Measurements from ENCODE around the gene OR10AD1. TPM values are rescaled to one million over a fixed set of nuclear protein-coding genes. Genes with fewer than 3 reads are reported as not detected.

OR10AD1 gene
- total and polyA plus RNA-seq, 9 of the 15 experiments (the other 6 are each of a cell fraction or from before 2014, with no cell fraction given) = not detected

DNA sequence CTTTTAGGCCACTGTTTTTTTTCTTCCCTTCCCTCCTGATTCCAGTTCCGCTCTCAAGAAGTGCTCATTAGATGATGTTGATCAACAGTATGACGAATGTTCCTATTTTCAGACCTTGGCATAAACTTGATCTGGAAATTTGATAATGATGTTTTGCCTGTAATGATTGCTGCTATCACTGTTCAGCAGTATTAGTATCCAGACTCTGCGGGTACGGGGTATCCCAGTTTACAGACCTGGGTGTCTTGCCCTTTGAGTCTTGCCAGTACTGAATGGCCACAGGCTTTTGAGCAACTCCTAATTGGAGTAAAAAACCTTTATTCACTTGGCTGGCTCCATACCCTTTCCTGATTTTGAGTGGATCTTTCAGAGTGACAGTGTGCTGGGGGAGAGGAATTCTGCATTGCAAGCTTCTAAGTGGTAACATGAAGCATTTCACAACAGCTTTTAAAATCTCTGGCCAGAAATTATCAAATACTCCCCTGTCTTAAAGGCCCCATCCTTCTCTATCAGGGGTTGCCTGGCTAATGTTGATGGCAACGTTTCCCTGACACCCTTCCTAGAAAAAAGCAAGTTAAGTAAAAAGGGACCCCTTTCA, 39.8 kb downstream of the OR10AD1 start:
- no peaks in the 10 kb centered on the region for H3K36me3 ChIP-seq (ENCODE audit: control insufficient read depth, insufficient read depth, low read length)
- intact Hi-C loops (cut with micrococcal nuclease) (loop anchor here (1.0 to 10.0 kb wide), 3 partner anchors 26 to 448 kb away; no protein-coding TSS in a partner anchor), in situ Hi-C loops (cut with MboI) (loop anchor here (10.0 kb wide), 1 partner anchor 198 kb away; the partner anchor contains the start of gene TMEM106C)
- ChIA-PET CTCF (ENCODE audit: low intra/inter-chr PET ratio) (interaction anchor here (0.7 to 3.6 kb wide), 2 partner anchors 75 to 78 kb away, joined by 3 to 42 read pairs; no protein-coding TSS in a partner anchor), POLR2A (interaction anchor here (0.6 kb wide), 2 partner anchors 376 to 967 kb away, joined by 3 read pairs; no protein-coding TSS in a partner anchor)
- no peak for DNase-seq (ENCODE audit: extremely low read depth in 1 of 4, low spot score in 3 of 4)
- H3K27me3 ChIP-seq (ENCODE audit: control insufficient read depth in 2 of 2, insufficient read depth in 2 of 2, low read length in 2 of 2) = no peaks in the 10 kb centered on the region
- peaks cover 0 to under 1% of the 10 kb centered on the region in 2 experiments; a peak in 3 of 5 replicates for H3K4me1 ChIP-seq (replicated peaks in 1 of 2; ENCODE audit: control insufficient read depth in 2 of 2, insufficient read depth in 2 of 2, low read length in 2 of 2)
- no peak for ATAC-seq
- no peak for FAIRE-seq
- H3K79me2 ChIP-seq (ENCODE audit: control insufficient read depth, insufficient read depth, low read length) = no peaks in the 10 kb centered on the region
- H3K9me1 ChIP-seq (ENCODE audit: control insufficient read depth, insufficient read depth, low read length) = no peaks in the 10 kb centered on the region
- no peak overlapping the region for H3K4me3 ChIP-seq
- H3K4me2 ChIP-seq (ENCODE audit: insufficient read depth, low read length) = no peak overlapping the region
- BruUV-seq (replicated peaks) = no TSS peak
- no peak for TF ChIP-seq ZNF561 (CRISPR knock-in tag; conservative IDR thresholded peaks at IDR 0.05)
- TF ChIP-seq ZKSCAN3 (CRISPR knock-in tag; IDR thresholded peaks at IDR 0.05) = no peak
- H3K9me3 ChIP-seq (replicated peaks; ENCODE audit: control insufficient read depth, insufficient read depth, low read depth, low read length) = no peaks in the 10 kb centered on the region
- H3K9ac ChIP-seq (ENCODE audit: insufficient read depth in 1 of 2, low read depth in 2 of 2, low read length in 2 of 2) = no peak overlapping the region
- no peak overlapping the region; the same call in 1 of the 2 replicates for H2AFZ ChIP-seq (ENCODE audit: low read depth, low read length)
- H4K20me1 ChIP-seq (replicated peaks; ENCODE audit: control insufficient read depth, insufficient read depth, low read length) = no peaks in the 10 kb centered on the region
- no peak overlapping the region for H3K27ac ChIP-seq (ENCODE audit: extremely low read depth, low read depth, low read length)
- WGBS (ENCODE audit: insufficient coverage, low coverage, missing lambda C conversion rate) = 35% methylated on average over 5 of the region's 5 CpGs

DNA sequence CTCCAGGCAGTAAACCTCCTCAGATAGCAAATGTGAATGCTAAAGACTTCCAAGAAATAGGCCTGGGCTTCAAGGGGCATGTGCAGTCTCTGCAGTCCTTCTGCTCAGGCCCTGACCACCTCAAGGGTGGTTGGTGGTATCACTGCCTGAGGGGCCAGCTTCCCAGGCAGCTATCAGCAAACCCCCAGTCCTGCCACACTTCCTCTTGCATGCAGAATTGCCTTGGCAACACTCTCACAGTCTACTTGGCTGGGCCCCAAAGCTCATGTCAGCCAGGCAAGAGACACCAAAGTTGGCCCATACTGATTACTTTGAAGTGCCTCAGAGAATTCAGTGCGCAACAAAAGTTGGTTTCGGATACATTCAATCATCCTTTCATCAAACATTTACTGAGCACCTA, 42.3 kb downstream of the OR10AD1 start:
- WGBS (ENCODE audit: insufficient coverage, low coverage, missing lambda C conversion rate) = 57% methylated on average over 2 of the region's 2 CpGs
- Histone ChIP-seq H3K9me3 (replicated peaks; ENCODE audit: control insufficient read depth, insufficient read depth, low read depth, low read length) (no peaks in the 10 kb centered on the region), H3K4me2 (ENCODE audit: insufficient read depth, low read length) (no peak overlapping the region), H3K4me3 (no peak overlapping the region), H2AFZ (ENCODE audit: low read depth, low read length) (peak overlapping the region; percentile 54; the same call in 1 of the 2 replicates), H4K20me1 (replicated peaks; ENCODE audit: control insufficient read depth, insufficient read depth, low read length) (no peaks in the 10 kb centered on the region), H3K27ac (ENCODE audit: extremely low read depth, low read depth, low read length) (no peak overlapping the region), H3K9me1 (ENCODE audit: control insufficient read depth, insufficient read depth, low read length) (no peaks in the 10 kb centered on the region), H3K79me2 (ENCODE audit: control insufficient read depth, insufficient read depth, low read length) (peaks cover 13% of the 10 kb centered on the region; the same call in 2 of the 3 replicates), H3K4me1 (replicated peaks in 1 of 2; ENCODE audit: control insufficient read depth in 2 of 2, insufficient read depth in 2 of 2, low read length in 2 of 2) (peaks cover 4 to 7% of the 10 kb centered on the region in 2 experiments), H3K27me3 (ENCODE audit: control insufficient read depth in 2 of 2, insufficient read depth in 2 of 2, low read length in 2 of 2) (no peaks in the 10 kb centered on the region), H3K36me3 (ENCODE audit: control insufficient read depth, insufficient read depth, low read length) (no peaks in the 10 kb centered on the region), H3K9ac (ENCODE audit: insufficient read depth in 1 of 2, low read depth in 2 of 2, low read length in 2 of 2) (peak overlapping the region in 1 of 2 experiments; percentile 43; a peak in 2 of 4 replicates)
- FAIRE-seq (no peak), DNase-seq (ENCODE audit: extremely low read depth in 1 of 4, low spot score in 3 of 4) (peak in 1 of 4 experiments; percentile 37), ATAC-seq (no peak)
- ChIA-PET CTCF (ENCODE audit: low intra/inter-chr PET ratio) (no interaction called here), POLR2A (no interaction called here)
- BruUV-seq (replicated peaks) = no TSS peak
- in situ Hi-C loops (cut with MboI) = loop anchor here (10.0 kb wide), 1 partner anchor 196 kb away; the partner anchor contains the start of gene TMEM106C
- peak; percentile 83 for TF ChIP-seq ZNF134 (CRISPR knock-in tag; conservative IDR thresholded peaks at IDR 0.05)
- peak; percentile 50; the same call in 1 of the 2 replicates for TF ChIP-seq SPI1 (IDR thresholded peaks at IDR 0.05; ENCODE audit: borderline replicate concordance, low read depth, low read length)
- no peak for TF ChIP-seq SUPT5H (IDR thresholded peaks at IDR 0.05)
- peak; percentile 49; the same call in 1 of the 2 replicates for TF ChIP-seq RFX1 (IDR thresholded peaks at IDR 0.05)
- TF ChIP-seq, protein P1, sequence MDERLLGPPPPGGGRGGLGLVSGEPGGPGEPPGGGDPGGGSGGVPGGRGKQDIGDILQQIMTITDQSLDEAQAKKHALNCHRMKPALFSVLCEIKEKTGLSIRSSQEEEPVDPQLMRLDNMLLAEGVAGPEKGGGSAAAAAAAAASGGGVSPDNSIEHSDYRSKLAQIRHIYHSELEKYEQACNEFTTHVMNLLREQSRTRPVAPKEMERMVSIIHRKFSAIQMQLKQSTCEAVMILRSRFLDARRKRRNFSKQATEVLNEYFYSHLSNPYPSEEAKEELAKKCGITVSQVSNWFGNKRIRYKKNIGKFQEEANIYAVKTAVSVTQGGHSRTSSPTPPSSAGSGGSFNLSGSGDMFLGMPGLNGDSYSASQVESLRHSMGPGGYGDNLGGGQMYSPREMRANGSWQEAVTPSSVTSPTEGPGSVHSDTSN (CRISPR knock-in tag; IDR thresholded peaks at IDR 0.05; ENCODE audit: low read depth) = no peak
- TF ChIP-seq, protein P1 (tag; conservative IDR thresholded peaks at IDR 0.05; ENCODE audit: low read depth) = 0 out of 2 replicates have a peak, but pooled peaks have one; percentile 40
- intact Hi-C loops (cut with micrococcal nuclease) = loop anchor here (10.0 kb wide), 2 partner anchors 166 to 446 kb away; no protein-coding TSS in a partner anchor

Measured in K562 (cell line).